Brain pericyte (primary cell): ENCODE results near the gene LPIN3.

Source experiments
- DNase-seq: peaks from one replicate; pipeline ENCODE4 v3.0.0-alpha.2; 2012; ENCODE audit warnings: low read depth, low spot score

The LPIN3 gene

GRCh38 chr20:41320441-41320840, 20.2 kb upstream of the LPIN3 start:
- DNase-seq, result no peak

- DNase-seq, result no peak
Observed at GRCh38 chr20:41320976-41321375, 19.6 kb upstream of the LPIN3 start.

GRCh38 chr20:41327178-41327577, 13.4 kb upstream of the LPIN3 start:
- no peak for DNase-seq

GRCh38 chr20:41329435-41330342, 10.9 kb upstream of the LPIN3 start:
- DNase-seq, result peak; percentile 30

- DNase-seq, result no peak
Observed at GRCh38 chr20:41330343-41330720, 10.3 kb upstream of the LPIN3 start.

GRCh38 chr20:41330941-41331340, 9.7 kb upstream of the LPIN3 start:
- no peak for DNase-seq

GRCh38 chr20:41331731-41332130, 8.9 kb upstream of the LPIN3 start:
- no peak for DNase-seq

- DNase-seq, result no peak
Observed at GRCh38 chr20:41334036-41334435, 6.6 kb upstream of the LPIN3 start.

GRCh38 chr20:41334443-41335421, 5.9 kb upstream of the LPIN3 start:
- no peak for DNase-seq

- DNase-seq, result no peak
Observed at GRCh38 chr20:41335591-41335990, 5.0 kb upstream of the LPIN3 start.

GRCh38 chr20:41336711-41337492, 3.7 kb upstream of the LPIN3 start:
- DNase-seq, result no peak

- DNase-seq, result no peak
Observed at GRCh38 chr20:41339957-41340326, 679 bp upstream of the LPIN3 start.

- DNase-seq, result no peak
Observed at GRCh38 chr20:41342474-41343464, 2.1 kb downstream of the LPIN3 start.

- no peak for DNase-seq
Observed at GRCh38 chr20:41344477-41344876, 3.9 kb downstream of the LPIN3 start.

GRCh38 chr20:41344938-41345728, 4.5 kb downstream of the LPIN3 start:
- DNase-seq, result no peak

- no peak for DNase-seq
Observed at GRCh38 chr20:41345729-41346067, 5.1 kb downstream of the LPIN3 start.

- no peak for DNase-seq
Observed at GRCh38 chr20:41347523-41348429, 7.2 kb downstream of the LPIN3 start.

GRCh38 chr20:41348430-41349172, 8.0 kb downstream of the LPIN3 start:
- DNase-seq, result no peak
